ENCODE data around the gene ENPP6. TPM values are rescaled to one million over a fixed set of nuclear protein-coding genes. Genes with fewer than 3 reads are reported as not detected.

The ENPP6 gene
- total and polyA plus RNA-seq, 2 of the 13 experiments (the other 11 are each of a cell fraction or from before 2014, with no cell fraction given): not detected

- FAIRE-seq (no peak), ATAC-seq (no peak), DNase-seq (ENCODE audit: low spot score) (no peak)
- Histone ChIP-seq H3K27me3 (ENCODE audit: control insufficient read depth in 1 of 2, insufficient read depth in 2 of 2, low read length in 2 of 2) (no peaks in the 10 kb centered on the region; a peak in 3 of 5 replicates), H3K79me2 (ENCODE audit: insufficient read depth, low read length) (no peaks in the 10 kb centered on the region), H3K9me3 (ENCODE audit: low read length) (no peaks in the 10 kb centered on the region), H3K36me3 (replicated peaks in 1 of 2; ENCODE audit: control insufficient read depth in 1 of 2, insufficient read depth in 2 of 2, low read length in 2 of 2) (no peaks in the 10 kb centered on the region), H3K4me1 (ENCODE audit: insufficient read depth, low read length) (no peaks in the 10 kb centered on the region), H4K20me1 (ENCODE audit: insufficient read depth, low read length) (no peaks in the 10 kb centered on the region), H3K9ac (ENCODE audit: insufficient read depth, low read depth, low read length) (no peak overlapping the region), H3K4me3 (replicated peaks in 1 of 3; ENCODE audit: insufficient read depth in 1 of 3, low read depth in 2 of 3, low read length in 3 of 3) (no peak overlapping the region), H3K27ac (ENCODE audit: extremely low read length, insufficient read depth, low read length) (no peak overlapping the region), H2AFZ (ENCODE audit: low read length) (no peak overlapping the region), H3K4me2 (ENCODE audit: low read depth, low read length) (no peak overlapping the region)
- BruUV-seq (replicated peaks): no TSS peak
- POLR2A ChIA-PET: no interaction called here
- no peak for TF ChIP-seq ZNF879 (CRISPR knock-in tag; IDR thresholded peaks at IDR 0.05)
- no peak for TF ChIP-seq THAP9 (CRISPR knock-in tag; IDR thresholded peaks at IDR 0.05; ENCODE audit: borderline replicate concordance)
- no peak for TF ChIP-seq ZNF713 (CRISPR knock-in tag; IDR thresholded peaks at IDR 0.05)
- no peak for TF ChIP-seq RELA (CRISPR knock-in tag; IDR thresholded peaks at IDR 0.05)
- no peak for TF ChIP-seq ZNF891 (CRISPR knock-in tag; IDR thresholded peaks at IDR 0.05)
- no peak for TF ChIP-seq TOE1 (CRISPR knock-in tag; IDR thresholded peaks at IDR 0.05)
- TF ChIP-seq ZBTB26 (CRISPR knock-in tag; IDR thresholded peaks at IDR 0.05; ENCODE audit: borderline replicate concordance): no peak
- no peak for TF ChIP-seq RARG (CRISPR knock-in tag; IDR thresholded peaks at IDR 0.05; ENCODE audit: low read depth)
- TF ChIP-seq ZNF44 (CRISPR knock-in tag; IDR thresholded peaks at IDR 0.05): no peak
- no peak for TF ChIP-seq SOX6 (IDR thresholded peaks at IDR 0.05)
- no peak for TF ChIP-seq SOX6 (CRISPR knock-in tag; IDR thresholded peaks at IDR 0.05)
- no peak for TF ChIP-seq U2AF1 (optimal IDR thresholded peaks at IDR 0.05; ENCODE audit: low read depth, low read length)
- TF ChIP-seq ZBTB42 (CRISPR knock-in tag; IDR thresholded peaks at IDR 0.05): no peak
- no peak for TF ChIP-seq DMTF1 (CRISPR knock-in tag; IDR thresholded peaks at IDR 0.05)
- TF ChIP-seq ZNF512B (CRISPR knock-in tag; IDR thresholded peaks at IDR 0.05; ENCODE audit: borderline replicate concordance): no peak
- in situ Hi-C loops (cut with HindIII; ENCODE audit: extremely low pct_ligation_motif_present, low pct_unique_long_range_greater_than_20kb): no loop called here
- intact Hi-C loops (cut with micrococcal nuclease; ENCODE audit: unreplicated experiment): no loop called here
- WGBS (ENCODE audit: low lambda C conversion rate): 32% methylated on average over 6 of the region's 10 CpGs
- CTCF ChIA-PET (ENCODE audit: low intra/inter-chr PET ratio, low total read pairs): no interaction called here
Measured at GRCh38 chr4:184120549-184121127, 97.0 kb downstream of the ENPP6 start.

Data from HepG2 (cell line).